Measurements from ENCODE around the gene MAFF.

MAFF gene

DNA sequence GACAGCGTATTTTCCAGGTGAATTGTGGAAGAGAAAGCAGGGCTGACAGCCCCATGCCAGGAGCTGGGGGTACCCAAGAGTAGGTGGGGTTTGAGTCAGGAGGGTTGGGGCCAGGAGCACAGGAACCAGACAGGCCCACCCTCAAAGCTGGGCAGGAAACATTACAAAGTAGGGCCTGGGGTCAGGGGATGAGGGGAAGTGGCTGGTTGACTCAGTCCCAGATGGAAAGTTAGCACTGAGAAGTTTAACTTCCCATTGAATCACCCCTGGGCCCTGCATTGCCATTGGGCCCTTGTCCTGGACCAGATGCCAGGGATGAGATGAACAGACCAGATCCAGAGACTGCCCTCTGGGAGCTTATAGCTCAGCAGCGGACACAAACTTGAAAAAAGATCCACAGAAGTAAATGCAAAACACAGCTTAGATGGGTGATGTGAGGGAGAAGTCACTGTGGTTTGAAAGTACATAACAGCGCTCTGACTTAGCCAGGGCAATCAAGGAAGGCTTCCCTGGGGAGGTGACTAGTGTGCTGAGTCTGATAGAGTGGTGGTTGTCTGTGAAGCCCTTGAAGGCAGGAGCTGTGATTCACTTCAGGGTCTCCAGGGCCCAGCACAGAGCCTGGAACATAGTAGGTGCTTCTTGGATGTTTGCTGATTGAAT, 2.2 kb downstream of the MAFF start:
- DNase-seq (ENCODE audit: low read depth, low spot score): no peak

DNA sequence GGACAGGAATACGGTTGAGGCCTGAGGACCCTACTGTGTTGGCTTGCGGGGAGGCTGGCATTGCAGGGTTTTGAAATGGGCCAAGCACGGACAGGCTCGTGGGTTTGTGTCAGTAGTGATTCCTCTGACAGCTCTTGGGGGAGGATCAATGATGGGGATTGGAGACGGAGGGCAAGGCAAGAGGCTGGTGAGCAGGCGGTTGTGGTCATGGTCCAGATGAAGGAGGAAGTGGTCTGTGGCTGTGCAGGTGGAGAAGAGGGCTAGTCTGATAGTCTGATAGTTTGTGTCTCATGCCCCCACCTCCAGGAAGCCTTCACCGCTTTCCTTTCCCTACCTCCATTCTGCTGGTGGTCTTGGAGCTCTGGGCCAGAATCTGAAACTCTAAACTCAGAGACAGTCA, 3.0 kb downstream of the MAFF start:
- DNase-seq (ENCODE audit: low read depth, low spot score): no peak

DNA sequence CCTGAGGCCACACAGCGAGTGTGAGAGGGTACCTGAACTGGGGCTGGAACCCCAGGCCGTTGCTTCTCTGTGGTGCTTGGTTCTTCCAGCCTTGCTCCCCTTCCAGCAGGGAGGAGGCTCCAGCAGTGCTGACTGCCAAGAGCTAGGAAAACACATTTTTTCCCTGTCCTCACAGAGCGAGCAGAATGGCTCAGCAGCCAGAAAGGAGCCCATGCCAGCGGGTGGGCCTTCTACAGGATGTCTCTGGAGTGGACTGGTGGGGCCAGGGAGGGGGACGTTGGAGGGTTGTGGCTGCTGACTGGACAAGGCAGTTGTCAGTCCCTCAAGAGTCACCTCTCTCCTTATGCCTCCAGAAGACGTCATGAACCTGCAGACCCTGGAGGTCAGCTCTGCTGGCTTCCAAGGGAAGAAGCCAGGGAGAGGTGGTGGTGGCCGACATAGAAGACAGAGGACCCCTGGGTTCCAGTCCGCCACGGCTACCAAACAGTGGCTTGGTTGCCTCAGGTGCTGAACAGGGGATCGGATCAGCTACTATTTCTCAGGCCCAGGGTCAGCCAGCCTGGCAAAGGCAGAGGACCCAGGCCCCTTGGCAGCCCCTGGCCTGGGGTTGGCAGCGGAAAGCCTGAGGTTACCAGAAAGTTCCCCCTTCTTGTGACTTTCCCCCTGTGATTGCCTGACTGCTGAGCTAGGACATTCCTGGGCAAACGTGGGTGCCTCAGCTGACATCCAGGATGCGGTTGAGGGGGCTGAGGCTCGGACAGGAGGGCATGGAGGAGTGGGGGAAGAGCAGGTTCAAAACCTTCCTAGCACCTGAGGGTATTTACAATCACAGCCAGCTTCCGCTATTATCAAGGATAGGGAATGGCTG, 3.7 kb downstream of the MAFF start:
- peak; percentile 87 for DNase-seq (ENCODE audit: low read depth, low spot score)

DNA sequence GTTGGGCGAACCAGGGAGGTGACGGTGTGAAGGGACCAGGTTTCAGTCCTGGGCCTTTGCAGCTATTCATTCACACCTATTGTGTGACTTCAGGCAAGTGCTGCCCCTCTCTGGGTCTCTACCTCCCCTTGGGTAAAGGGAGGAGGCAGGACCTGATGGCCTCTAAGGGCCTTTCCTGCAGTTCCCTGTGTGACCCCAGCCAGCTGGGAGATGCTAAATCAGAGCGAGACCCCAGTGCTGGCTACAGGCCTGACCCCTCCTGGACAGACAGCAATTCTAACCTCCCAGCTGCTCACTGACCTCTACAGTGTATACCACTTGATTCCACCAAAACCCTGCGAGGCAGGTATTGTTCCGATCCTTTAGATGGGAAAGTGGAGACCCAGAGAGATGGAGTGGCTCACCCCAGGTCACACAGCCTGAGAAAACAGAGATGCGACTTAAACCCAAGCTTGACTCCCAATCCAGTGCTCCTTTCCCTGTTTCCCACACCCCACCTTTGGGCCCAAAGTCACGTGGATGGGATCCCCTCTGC, 6.2 kb downstream of the MAFF start:
- DNase-seq (ENCODE audit: low read depth, low spot score): no peak

DNA sequence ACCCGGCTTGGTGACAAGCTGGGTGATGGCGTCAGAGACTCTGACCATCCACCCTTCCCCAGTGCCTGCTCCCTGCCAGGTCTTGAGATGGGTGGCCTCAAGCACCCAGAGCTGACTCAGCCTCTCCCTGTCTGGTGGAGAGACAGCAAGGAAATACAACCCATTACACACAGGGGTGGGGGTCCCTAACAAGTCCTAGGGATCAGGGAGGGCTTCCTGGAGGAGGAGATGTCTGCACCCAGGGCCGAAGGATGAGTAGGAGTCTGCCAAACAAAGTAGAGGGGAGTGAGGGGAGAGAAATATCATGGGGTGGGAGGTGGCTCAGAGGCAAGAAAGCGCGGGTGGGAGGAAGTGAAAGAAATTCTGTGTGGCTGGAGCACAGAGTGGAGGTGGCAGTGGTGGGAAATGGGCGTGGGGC, 6.8 kb downstream of the MAFF start:
- no peak for DNase-seq (ENCODE audit: low read depth, low spot score)

DNA sequence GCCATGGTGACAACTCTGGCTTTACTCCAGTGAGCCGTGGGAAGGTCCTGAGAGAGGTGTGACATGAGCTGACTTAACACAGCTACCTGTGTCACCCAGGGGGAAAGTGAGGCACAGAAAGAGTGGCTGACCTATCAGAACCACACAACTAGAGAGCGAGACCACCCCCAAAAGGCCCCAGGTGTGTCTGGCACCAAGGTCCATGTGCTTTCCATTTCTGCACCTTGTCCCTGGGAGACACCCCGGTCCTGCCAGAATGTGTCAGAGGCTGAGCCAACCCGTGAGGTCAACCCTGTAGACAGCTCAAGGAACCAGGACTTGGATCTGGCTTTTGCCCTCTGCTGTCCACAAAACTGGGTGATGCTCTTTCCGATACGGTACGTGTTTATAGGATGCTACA, 9.8 kb downstream of the MAFF start:
- no peak for DNase-seq (ENCODE audit: low read depth, low spot score)

DNA sequence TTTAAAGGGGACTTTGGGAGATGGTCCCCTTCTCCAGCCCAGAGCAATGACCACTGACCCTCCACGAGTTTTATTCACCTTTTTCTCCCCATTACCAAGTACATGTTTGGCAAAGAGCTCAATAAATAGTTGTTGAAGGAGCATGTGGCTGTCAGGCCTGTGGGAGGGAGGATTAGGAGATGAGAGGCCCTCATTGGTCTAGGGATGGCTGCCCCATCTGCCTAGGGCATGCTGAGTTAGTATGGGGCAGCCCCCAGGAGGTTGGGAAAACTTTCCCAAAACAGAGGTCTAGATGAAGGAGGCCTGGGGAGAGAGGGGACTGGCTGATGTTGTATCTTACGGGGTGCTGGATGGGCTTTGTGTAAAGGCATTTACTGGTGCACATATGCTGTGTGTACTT, 10.6 kb downstream of the MAFF start:
- no peak for DNase-seq (ENCODE audit: low read depth, low spot score)

DNA sequence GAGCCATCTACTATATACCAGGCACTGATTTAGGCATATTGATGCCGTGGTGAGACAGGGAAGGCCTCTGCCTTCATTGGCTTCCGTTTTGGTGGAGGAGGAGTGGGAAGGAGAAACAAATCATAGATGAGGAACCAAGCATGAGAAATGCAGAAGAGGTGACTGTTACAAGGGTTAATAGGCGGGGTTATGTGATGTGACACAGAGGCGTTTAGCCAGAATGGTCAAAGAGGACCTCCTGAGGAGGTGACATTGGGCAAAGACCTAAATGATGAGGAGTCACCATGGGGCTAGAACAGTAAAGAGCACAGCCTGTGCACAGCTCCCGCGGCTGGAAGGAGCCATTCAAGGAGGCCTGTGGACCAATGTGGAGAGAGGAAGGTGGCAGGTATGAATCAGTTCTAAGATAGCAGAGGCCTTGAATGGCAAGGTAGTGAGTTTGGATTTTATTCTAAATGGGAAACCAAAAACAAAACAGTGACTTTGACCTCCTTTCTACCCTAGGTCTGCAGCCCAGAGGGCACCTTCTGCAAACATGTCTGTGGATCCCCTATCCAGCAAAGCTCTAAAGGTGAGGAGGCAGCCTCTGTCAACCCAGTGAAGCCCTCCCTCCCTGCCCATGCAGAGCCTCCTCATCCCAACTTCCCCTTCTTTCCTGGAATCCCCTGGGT, 11.7 kb downstream of the MAFF start:
- DNase-seq (ENCODE audit: low read depth, low spot score): no peak

DNA sequence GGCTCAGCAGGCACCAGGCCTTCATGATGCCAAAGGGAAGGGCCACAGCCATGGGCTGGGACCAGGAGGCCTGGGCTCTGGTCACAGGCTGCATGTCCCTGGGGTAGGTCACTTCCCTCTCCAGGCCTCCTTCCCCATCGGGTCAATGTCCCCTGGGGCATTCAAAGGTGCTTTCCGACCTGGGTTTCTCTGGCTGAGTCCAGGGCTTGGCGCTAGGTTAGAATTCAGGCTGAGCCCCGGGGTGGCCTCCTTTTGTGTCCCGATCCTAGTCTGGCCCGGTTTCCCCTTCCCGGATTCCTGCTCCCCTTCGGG, 12.2 kb downstream of the MAFF start:
- no peak for DNase-seq (ENCODE audit: low read depth, low spot score)

DNA sequence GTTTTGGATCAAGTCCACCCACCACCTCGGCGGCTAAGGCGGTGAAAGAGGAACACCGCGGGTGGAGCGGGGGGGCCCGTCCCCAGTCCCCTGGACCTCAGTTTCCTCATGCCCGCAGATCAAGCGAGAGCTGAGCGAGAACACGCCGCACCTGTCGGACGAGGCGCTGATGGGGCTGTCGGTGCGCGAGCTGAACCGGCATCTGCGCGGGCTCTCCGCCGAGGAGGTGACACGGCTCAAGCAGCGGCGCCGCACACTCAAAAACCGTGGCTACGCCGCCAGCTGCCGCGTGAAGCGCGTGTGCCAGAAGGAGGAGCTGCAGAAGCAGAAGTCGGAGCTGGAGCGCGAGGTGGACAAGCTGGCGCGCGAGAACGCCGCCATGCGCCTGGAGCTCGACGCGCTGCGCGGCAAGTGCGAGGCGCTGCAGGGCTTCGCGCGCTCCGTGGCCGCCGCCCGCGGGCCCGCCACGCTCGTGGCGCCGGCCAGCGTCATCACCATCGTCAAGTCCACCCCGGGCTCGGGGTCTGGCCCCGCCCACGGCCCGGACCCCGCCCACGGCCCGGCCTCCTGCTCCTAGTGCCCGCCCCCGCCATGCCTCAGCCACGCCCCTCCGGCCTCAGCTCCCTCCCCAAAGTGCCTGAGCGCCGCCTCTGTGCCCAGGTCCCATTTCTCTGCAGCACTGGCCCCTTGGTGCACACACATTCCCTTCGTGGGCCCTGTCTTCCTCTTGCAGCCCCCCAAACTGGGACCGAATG, 12.7 kb downstream of the MAFF start:
- peak; percentile 81 for DNase-seq (ENCODE audit: low read depth, low spot score)

DNA sequence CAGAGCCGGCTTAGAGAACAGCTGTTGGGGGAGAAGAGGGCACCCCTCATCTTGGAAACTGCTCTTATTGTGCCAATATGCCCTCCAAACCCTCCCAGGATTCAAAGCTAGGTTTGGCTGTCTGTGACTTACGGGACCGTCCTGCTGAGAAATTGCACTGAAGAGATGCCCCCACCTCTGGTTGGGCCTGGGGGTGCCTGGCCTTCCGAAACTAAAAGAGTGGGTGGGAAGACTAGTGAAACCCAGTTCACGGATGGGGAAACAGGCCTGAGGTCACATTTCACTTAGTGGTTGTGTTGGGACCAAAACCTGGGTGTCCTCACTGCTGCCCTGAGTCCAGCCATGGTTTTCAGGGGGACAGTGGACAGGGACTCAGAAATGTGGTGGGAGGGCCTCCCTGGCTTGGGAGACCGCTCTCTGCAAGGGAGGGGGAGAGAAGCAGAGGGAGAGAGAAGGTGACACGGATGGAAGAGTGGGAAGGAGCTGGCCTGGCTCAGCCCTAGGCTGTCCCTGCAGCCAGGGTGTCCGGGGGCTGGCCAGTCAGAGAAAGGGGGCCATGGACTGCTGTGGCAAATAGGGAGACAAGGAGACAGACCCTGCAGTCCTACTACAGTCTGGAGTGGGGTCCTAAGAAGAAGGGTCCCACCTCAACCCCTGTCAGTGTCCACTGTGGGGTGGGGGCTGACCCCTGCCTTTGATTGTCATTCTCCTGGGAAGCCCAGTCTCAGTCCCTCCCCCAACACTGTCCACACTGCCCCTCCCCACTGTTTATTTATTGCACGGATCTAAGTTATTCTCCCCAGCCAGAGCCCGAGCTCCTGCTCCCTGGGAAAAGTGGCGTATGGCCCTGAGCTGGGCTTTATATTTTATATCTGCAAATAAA, 13.6 kb downstream of the MAFF start:
- DNase-seq (ENCODE audit: low read depth, low spot score): no peak

DNA sequence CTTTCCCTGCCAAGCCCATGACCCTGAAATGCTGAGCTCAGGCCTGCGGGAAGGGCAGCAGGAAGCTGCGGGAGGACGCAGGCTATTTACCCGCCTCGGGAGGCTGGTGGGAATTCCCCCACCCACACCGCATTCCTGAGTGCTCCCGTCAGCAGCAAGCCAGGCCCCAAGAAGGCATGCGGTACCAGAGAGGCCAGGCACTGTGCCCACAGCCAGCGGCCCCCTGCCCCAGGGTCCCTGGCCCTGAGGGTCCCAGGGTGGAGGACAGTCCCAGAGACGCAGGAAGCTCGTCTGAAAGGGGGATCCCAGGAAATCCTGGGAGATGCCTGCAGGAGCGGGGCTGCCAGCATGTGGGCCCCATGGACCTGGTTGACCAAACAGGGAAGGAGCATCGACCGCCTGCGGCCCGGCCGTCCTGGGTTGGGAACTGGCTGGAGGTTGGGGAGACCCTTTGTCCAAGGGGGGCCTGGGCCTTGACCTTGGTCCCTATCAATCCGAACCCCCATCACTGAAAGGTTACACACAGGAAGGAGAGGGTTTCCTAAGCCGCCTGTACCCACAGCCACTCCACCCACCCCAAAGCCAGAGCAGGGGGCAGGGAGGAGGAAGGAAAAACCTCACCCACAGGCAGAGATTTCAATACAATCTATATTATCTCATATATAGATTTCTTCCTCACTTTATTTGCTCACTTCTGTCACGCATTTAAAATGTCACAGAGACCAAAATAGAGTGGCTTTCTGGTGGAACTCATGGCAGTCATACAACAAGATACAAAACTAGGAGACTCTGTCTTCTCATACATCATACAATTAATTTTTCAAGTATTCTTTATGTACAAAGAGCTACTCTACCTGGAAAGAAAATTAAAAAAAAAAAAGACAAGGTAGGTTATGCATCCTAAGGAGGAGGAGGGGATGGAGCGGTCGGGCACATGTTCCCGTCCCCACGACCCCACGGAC, 17.1 kb downstream of the MAFF start:
- peak; percentile 98 for DNase-seq (ENCODE audit: low read depth, low spot score)

DNA sequence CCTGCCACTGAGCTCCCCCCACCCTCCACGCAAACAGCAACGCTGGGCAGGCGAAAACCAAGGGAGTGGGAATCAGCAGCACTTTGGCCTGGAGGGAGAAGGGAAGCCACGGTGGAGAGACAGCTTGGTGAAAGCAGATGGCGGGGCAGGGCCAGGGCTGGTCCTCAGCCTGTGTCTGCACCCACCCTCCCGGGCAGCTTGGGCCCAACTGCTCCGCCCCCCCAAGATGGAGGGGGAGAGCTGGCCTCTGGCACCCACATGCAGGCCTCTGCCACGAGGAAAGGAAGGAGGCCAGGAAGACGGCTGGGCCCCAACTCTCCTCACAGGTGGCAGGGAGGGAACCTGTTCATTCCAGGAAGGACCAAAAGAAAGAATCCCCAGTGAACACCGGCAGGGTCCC, 17.8 kb downstream of the MAFF start:
- no peak for DNase-seq (ENCODE audit: low read depth, low spot score)

DNA sequence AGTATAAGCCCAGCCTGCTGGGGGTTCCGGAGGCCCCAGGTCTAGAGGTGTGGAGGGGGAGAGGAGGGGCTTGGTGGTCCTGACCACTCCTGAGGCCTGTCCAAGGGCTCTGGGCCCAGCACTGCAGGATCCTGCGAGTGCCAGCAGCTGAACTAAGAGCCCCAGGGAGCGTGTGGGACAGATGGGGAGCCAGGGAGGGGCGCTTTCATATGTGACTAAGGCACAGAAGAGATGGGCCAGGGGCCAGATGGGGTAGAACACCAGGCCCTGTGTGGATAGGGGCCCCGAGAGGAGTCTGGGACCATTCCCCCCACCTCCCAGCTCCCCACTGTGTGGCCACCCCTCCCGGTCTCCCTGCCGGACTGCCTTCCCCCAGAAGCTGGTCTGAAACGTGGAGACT, 18.4 kb downstream of the MAFF start:
- no peak for DNase-seq (ENCODE audit: low read depth, low spot score)

DNA sequence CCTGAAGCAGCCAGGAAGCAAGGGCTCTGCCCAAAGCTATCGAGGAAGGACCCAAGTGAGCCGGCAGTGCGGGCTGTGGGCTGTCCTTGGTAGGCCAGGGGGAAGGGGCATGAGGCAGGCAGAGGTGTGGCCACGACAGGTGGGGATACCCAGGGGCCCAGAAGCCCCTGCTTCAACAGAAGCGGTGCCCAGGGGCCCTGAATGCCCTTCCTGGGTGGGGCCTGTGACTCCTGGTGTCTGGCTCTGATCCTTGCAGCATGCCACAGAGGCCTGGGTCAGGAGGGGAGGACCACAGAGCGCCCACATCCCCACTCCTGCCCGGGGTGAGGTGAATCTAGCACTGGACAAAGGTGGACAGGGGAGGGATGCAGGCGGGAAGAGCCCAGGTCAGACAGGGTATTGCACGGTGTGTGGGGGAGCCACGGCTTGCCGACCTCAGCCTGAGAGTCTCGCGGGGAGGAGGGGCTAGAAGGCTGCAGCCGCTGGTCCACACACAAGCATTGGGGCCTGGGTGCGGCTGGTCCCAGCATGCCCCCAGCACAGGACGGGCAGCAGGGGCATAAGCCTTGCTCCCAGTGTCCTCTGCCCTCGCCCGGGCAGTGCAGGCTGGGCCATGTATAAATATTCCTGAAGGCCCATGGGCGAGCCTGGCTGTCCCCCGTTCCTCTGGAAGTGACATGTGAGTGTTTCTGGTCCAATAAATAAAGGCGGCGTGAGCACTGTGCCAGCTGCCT, 19.0 kb downstream of the MAFF start:
- DNase-seq (ENCODE audit: low read depth, low spot score): no peak

DNA sequence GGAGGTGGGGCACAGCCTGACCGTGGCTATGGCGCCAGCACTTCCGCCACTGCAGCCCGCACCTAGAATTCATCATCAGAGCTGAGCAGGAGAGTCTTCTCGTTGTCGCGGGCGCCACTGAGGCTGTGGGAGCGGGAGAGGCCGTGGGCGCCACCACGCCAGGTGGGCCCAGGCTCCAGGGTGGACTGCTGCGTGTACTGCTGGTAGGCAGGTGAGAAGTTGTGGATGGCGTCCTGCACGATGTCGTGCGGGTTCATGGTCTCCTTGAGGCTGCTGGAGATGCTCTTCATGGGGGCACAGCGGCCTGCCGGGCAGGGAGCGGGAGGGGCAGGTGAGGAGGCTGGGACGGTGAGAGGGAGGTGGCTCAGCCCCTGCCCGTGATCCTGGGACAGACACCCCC, 19.6 kb downstream of the MAFF start:
- DNase-seq (ENCODE audit: low read depth, low spot score): no peak

DNA sequence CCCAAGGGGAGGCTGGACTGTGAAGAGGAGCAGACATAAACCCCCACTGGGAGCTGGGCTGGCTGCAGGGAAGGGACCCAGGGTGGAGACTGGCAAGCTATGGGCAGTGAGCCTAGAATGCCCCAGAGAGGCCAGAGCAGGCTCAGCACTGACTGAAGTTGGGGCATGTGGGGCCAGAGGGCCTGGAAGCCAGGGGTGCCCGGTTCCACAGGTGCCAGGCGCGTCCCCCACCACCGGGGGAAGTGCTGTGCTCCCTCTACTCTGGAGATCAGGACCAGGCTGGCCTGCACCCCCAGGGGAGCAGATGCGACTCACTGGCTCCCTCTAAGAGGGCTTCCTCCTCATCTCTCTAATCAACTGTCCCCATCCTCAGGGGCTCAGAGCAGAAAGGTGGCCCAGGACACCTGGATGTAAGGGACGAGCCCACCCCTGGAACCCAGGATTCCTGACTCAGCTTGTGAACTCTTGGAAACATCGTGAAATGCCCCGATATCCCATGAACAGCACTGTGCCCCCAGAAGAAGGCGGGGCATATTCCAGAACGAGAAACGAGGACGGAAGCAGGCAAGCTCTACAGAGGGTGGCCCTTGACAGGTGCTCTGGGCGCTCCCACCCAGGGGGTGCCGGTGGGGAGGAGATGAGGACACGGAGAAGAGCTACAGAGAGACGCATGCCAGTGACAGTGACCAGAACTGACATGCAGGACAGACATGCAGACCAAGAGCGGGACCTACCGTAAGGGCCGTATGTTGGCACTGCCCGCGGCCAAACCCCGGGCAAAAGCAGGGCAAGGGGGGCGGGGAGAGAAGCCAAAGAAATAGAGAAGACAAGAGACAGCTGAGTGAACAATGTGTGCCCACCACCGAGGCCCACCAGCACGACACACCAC, 20.4 kb downstream of the MAFF start:
- no peak for DNase-seq (ENCODE audit: low read depth, low spot score)

DNA sequence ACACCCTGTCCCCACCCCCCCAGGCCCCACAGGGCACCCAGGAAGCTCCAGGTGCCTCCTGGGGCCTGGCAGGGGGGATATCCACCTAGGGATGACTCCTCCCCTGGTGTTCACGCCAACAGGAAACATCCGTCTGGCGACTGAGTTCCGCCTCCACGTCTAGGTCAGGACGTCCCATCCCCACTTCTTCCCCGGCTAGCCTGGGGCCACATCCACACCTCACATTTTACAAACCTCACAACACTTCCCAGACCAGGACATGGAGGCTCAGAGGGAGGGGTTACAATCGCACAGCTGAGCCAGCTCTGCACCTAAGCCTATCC, 21.0 kb downstream of the MAFF start:
- no peak for DNase-seq (ENCODE audit: low read depth, low spot score)

All from astrocyte of the hippocampus (primary cell).